Panc1 (cell line): ENCODE data around the gene SH3D19. TPM values are rescaled to one million over a fixed set of nuclear protein-coding genes. Genes with fewer than 3 reads are reported as not detected.

Experiments used
- ATAC-seq: fragments of 200-7000 bp; cut with Tn5 transposase; 2 replicates; pipeline ENCODE4 v1.9.1; 2020; ENCODE audit warnings: mild to moderate bottlenecking, moderate library complexity
- BruUV-seq: library from RNA; stranded (reverse); fragments of 400-500 nt; replicated peaks from 2 replicates; lab custom pipeline; 2021; lab: Mats Ljungman, UMichigan
- CTCF ChIA-PET: fragments of 300-600 bp; sonication (Branson Sonifier 250); formaldehyde crosslinking; loops from one replicate; lab custom pipeline; 2022; ENCODE audit warnings: antibody characterized with exemption; lab: Charles Lee
- POLR2A ChIA-PET: fragments of 300-600 bp; sonication (Branson Sonifier 250); formaldehyde crosslinking; loops from one replicate; lab custom pipeline; 2022; ENCODE audit warnings: antibody characterized with exemption; lab: Charles Lee
- DNase-seq: peaks from one replicate; pipeline ENCODE4 v3.0.0-alpha.2; 2010; ENCODE audit warnings: low read depth, low spot score
- H3K27ac ChIP-seq: 2 replicates; pipeline ENCODE4 v1.5.1; 2011; ENCODE audit warnings: mild to moderate bottlenecking, low read length, inconsistent platforms
- H3K27me3 ChIP-seq: fragments of 200-500 bp; sonication (Bioruptor generic); 2 replicates; pipeline ENCODE4 v1.6.0; 2014; ENCODE audit warnings: low read length, inconsistent platforms; ENCODE audit not compliant: control insufficient read depth, insufficient read depth
- H3K36me3 ChIP-seq: fragments of 200-500 bp; sonication (Bioruptor generic); 2 replicates; pipeline ENCODE4 v1.5.1; 2014; ENCODE audit warnings: inconsistent platforms, mild to moderate bottlenecking, low read length, moderate library complexity; ENCODE audit not compliant: control insufficient read depth, insufficient read depth
- H3K4me1 ChIP-seq: 2 replicates; pipeline ENCODE4 v1.5.1; 2011; ENCODE audit warnings: inconsistent platforms, mild to moderate bottlenecking, low read length, moderate library complexity; ENCODE audit not compliant: control insufficient read depth, insufficient read depth
- H3K4me3 ChIP-seq, 2 experiments: 2 replicates each; pipeline ENCODE4 v1.5.1; 2011 to 2012; ENCODE audit warnings: low read depth in 2 of 2, low read length in 2 of 2, mild to moderate bottlenecking in 2 of 2, inconsistent platforms in 1 of 2, moderate library complexity in 1 of 2
- H3K9me3 ChIP-seq: fragments of 200-500 bp; sonication (Bioruptor generic); 2 replicates; pipeline ENCODE4 v1.5.1; 2014; ENCODE audit warnings: low read depth, mild to moderate bottlenecking, inconsistent platforms, low read length, moderate library complexity; ENCODE audit not compliant: control insufficient read depth, insufficient read depth
- CTCF ChIP-seq: fragments of 450-650 bp; IDR thresholded peaks from 2 replicates; pipeline ENCODE4 v1.5.1; 2017; ENCODE audit warnings: mild to moderate bottlenecking
- POLR2AphosphoS5 ChIP-seq: IDR thresholded peaks from 2 replicates; pipeline ENCODE4 v1.6.1; 2012; ENCODE audit warnings: mild to moderate bottlenecking, low read depth, low read length, moderate library complexity
- REST ChIP-seq, 2 experiments: IDR thresholded peaks; 2 replicates each; pipeline ENCODE4 v1.6.1; 2011 to 2012; ENCODE audit warnings: low read depth in 2 of 2, control low read depth in 1 of 2, low read length in 1 of 2, mild to moderate bottlenecking in 1 of 2, moderate library complexity in 1 of 2; ENCODE audit not compliant: insufficient read depth in 1 of 2
- SIN3A ChIP-seq: IDR thresholded peaks from 2 replicates; pipeline ENCODE4 v1.6.1; 2012; ENCODE audit warnings: low read depth, mild to moderate bottlenecking, low read length, moderate library complexity, borderline replicate concordance; ENCODE audit not compliant: insufficient read depth
- TCF7L2 ChIP-seq: IDR thresholded peaks from 2 replicates; pipeline ENCODE4 v1.6.1; 2011; ENCODE audit warnings: mild to moderate bottlenecking, low read depth, low read length, inconsistent platforms
- in situ Hi-C: cut with HindIII; loops from 2 replicates; pipeline ENCODE4 v1.10.0; 2016; ENCODE audit warnings: low sequenced_read_pairs, low pct_unique_long_range_greater_than_20kb
- intact Hi-C: fragments of 100-400 bp; cut with micrococcal nuclease; formaldehyde crosslinking; loops from one replicate; pipeline ENCODE4 v1.10.0; 2022; ENCODE audit not compliant: unreplicated experiment
- total RNA-seq: library from RNA; stranded (reverse); gene quantifications from one replicate; pipeline ENCODE4 v1.2.1, GENCODE V29; 2021; ENCODE audit not compliant: unreplicated experiment

SH3D19 gene
- total RNA-seq, 1 experiment from 2014 or later: 19.8 TPM

- POLR2A ChIA-PET: no interaction called here
- Histone ChIP-seq H3K4me1 (no peaks in the 10 kb centered on the region), H3K27me3 (no peaks in the 10 kb centered on the region), H3K9me3 (no peaks in the 10 kb centered on the region), H3K27ac (no peak overlapping the region), H3K4me3 (no peak overlapping the region), H3K36me3 (no peaks in the 10 kb centered on the region)
- no TSS peak for BruUV-seq
- no peak for ATAC-seq
- in situ Hi-C loops (no loop called here), intact Hi-C loops (no loop called here)
- DNase-seq: no peak
- TF ChIP-seq POLR2AphosphoS5 (no peak), REST (IDR thresholded peaks at IDR 0.05; ENCODE audit: insufficient read depth in 1 of 2, low read depth in 2 of 2, low read length in 1 of 2) (no peak), TCF7L2 (no peak), CTCF (no peak), SIN3A (no peak)
- CTCF ChIA-PET: no interaction called here
These were observed 34.2 kb upstream of the SH3D19 start for GRCh38 chr4:151359576-151359975.

GRCh38 chr4:151358266-151358665, 32.9 kb upstream of the SH3D19 start:
- POLR2A ChIA-PET: no interaction called here
- H3K9me3 ChIP-seq: no peaks in the 10 kb centered on the region
- no peak overlapping the region for H3K4me3 ChIP-seq
- H3K4me1 ChIP-seq: no peaks in the 10 kb centered on the region
- in situ Hi-C loops: no loop called here
- TF ChIP-seq CTCF (no peak), SIN3A (no peak), REST (IDR thresholded peaks at IDR 0.05; ENCODE audit: insufficient read depth in 1 of 2, low read depth in 2 of 2, low read length in 1 of 2) (no peak), TCF7L2 (no peak), POLR2AphosphoS5 (no peak)
- ATAC-seq (no peak), DNase-seq (no peak)
- H3K27me3 ChIP-seq: no peaks in the 10 kb centered on the region
- intact Hi-C loops: no loop called here
- no peak overlapping the region for H3K27ac ChIP-seq
- CTCF ChIA-PET: no interaction called here
- H3K36me3 ChIP-seq: no peaks in the 10 kb centered on the region
- BruUV-seq: no TSS peak
